Measurements from ENCODE around the gene TOR4A.

GRCh38 chr9:137251490-137252268, 25.8 kb upstream of the TOR4A start:
- TF ChIP-seq CSDC2 (CRISPR knock-in tag; IDR thresholded peaks at IDR 0.05) (no peak), RARB (CRISPR knock-in tag; IDR thresholded peaks at IDR 0.05) (no peak), ZFP3 (CRISPR knock-in tag; IDR thresholded peaks at IDR 0.05) (no peak), ZC3H10 (CRISPR knock-in tag; IDR thresholded peaks at IDR 0.05) (no peak), PPARA (CRISPR knock-in tag; IDR thresholded peaks at IDR 0.05; ENCODE audit: borderline replicate concordance) (no peak)
- TF ChIP-seq, protein P1, sequence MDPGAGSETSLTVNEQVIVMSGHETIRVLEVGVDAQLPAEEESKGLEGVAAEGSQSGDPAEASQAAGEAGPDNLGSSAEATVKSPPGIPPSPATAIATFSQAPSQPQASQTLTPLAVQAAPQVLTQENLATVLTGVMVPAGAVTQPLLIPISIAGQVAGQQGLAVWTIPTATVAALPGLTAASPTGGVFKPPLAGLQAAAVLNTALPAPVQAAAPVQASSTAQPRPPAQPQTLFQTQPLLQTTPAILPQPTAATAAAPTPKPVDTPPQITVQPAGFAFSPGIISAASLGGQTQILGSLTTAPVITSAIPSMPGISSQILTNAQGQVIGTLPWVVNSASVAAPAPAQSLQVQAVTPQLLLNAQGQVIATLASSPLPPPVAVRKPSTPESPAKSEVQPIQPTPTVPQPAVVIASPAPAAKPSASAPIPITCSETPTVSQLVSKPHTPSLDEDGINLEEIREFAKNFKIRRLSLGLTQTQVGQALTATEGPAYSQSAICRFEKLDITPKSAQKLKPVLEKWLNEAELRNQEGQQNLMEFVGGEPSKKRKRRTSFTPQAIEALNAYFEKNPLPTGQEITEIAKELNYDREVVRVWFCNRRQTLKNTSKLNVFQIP (CRISPR knock-in tag; IDR thresholded peaks at IDR 0.05; ENCODE audit: borderline replicate concordance, low read depth), result no peak
